ENCODE results near the gene B3GALT5. TPM values are rescaled to one million over a fixed set of nuclear protein-coding genes. Genes with fewer than 3 reads are reported as not detected.

Gene B3GALT5
- total and polyA plus RNA-seq, 10 donors = 0.02 to 0.34 (median 0.13) TPM; not detected in 1

GRCh38 chr21:39641827-39642450 lies 29.2 kb downstream of the B3GALT5 start:
- Histone ChIP-seq H3K27ac (no peak overlapping the region), H3K36me3 (no peaks in the 10 kb centered on the region), H3K27me3 (replicated peaks in 1 of 7) (peaks cover 0 to 36% (median 0%) of the 10 kb centered on the region in 7 donors), H3K4me3 (no peak overlapping the region), H3K4me1 (peaks cover 0 to 9% (median 0%) of the 10 kb centered on the region in 6 donors), H3K9me3 (no peaks in the 10 kb centered on the region)
- no peak for DNase-seq
- TF ChIP-seq POLR2AphosphoS5 (IDR thresholded peaks at IDR 0.05) (no peak), CTCF (IDR thresholded peaks at IDR 0.05 in 8 of 11, conservative IDR thresholded peaks at IDR 0.05 in 3 of 11) (no peak), POLR2A (IDR thresholded peaks at IDR 0.05) (no peak)
- WGBS, 5 donors = 67 to 82% (median 73%) methylated on average over 6 of the region's 6 CpGs
- intact Hi-C loops (cut with DNase I; ENCODE audit: low total_unique reads) = no loop called here

DNA sequence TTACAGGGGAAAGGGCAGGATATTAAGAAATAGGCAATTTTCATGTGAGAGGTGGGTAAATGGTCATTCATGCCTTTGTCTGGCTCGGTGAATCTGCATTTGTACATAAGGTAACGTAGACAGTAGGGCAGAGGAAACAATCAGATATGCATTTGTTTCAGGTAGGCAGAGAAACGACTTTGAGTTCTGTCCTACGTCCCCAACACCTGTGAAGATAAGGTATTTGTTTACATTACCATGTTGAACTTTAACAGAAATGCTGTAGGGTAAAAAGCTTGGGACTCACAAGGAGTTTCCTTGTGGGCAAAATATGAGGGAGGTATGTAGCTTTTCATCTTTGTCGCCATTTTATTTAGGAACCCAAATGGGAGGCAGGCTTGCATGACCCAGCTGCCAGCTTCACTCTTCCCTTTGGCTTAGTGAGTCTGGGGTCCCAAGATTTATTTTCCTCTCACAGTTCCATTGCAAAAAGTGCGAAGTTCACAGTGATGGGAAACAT lies 31.4 kb downstream of the B3GALT5 start:
- Histone ChIP-seq H3K27ac (no peak overlapping the region), H3K9me3 (no peaks in the 10 kb centered on the region), H3K27me3 (replicated peaks in 1 of 7) (peaks cover 0 to 21% (median 0%) of the 10 kb centered on the region in 7 donors), H3K4me3 (no peak overlapping the region), H3K4me1 (no peaks in the 10 kb centered on the region), H3K36me3 (no peaks in the 10 kb centered on the region)
- 72 to 84% (median 78%) methylated on average over 6 of the region's 6 CpGs for WGBS, 5 donors
- DNase-seq = no peak
- no peak for TF ChIP-seq CTCF (IDR thresholded peaks at IDR 0.05 in 8 of 11, conservative IDR thresholded peaks at IDR 0.05 in 3 of 11)
- intact Hi-C loops (cut with DNase I; ENCODE audit: low total_unique reads) = no loop called here

GRCh38 chr21:39645331-39645730 lies 32.6 kb downstream of the B3GALT5 start:
- Histone ChIP-seq H3K4me1 (no peaks in the 10 kb centered on the region), H3K27ac (no peak overlapping the region), H3K36me3 (no peaks in the 10 kb centered on the region), H3K4me3 (no peak overlapping the region), H3K27me3 (replicated peaks in 1 of 7) (peaks cover 0 to 22% (median 0%) of the 10 kb centered on the region in 7 donors), H3K9me3 (no peaks in the 10 kb centered on the region)
- intact Hi-C loops (cut with DNase I; ENCODE audit: low total_unique reads) = no loop called here
- TF ChIP-seq CTCF (IDR thresholded peaks at IDR 0.05 in 8 of 11, conservative IDR thresholded peaks at IDR 0.05 in 3 of 11) (no peak), POLR2AphosphoS5 (IDR thresholded peaks at IDR 0.05) (no peak)
- 57 to 66% (median 61%) methylated on average over 3 of the region's 3 CpGs for WGBS, 5 donors
- no peak for DNase-seq

- peaks cover 0 to 22% (median 0%) of the 10 kb centered on the region in 7 donors for H3K27me3 ChIP-seq (replicated peaks in 1 of 7)
- no peaks in the 10 kb centered on the region for H3K4me1 ChIP-seq
- TF ChIP-seq POLR2A (IDR thresholded peaks at IDR 0.05) = no peak
- TF ChIP-seq POLR2AphosphoS5 (IDR thresholded peaks at IDR 0.05) = no peak
- no peak for TF ChIP-seq CTCF (IDR thresholded peaks at IDR 0.05 in 8 of 11, conservative IDR thresholded peaks at IDR 0.05 in 3 of 11)
- intact Hi-C loops (cut with DNase I; ENCODE audit: low total_unique reads) = no loop called here
- peaks cover 0 to 7% (median 4%) of the 10 kb centered on the region in 8 donors for H3K9me3 ChIP-seq
- H3K27ac ChIP-seq = no peak overlapping the region
- DNase-seq = no peak
- H3K36me3 ChIP-seq = no peaks in the 10 kb centered on the region
- 47 to 64% (median 63%) methylated on average over 5 to 6 of the region's 6 CpGs for WGBS, 5 donors
- no peak overlapping the region for H3K4me3 ChIP-seq
Measured at GRCh38 chr21:39647476-39647875, 34.7 kb downstream of the B3GALT5 start.

All from spleen (tissue), 11 donors.